GM13977 (cell line): ENCODE results near the gene CLSTN2.

Experiments used
- DNase-seq: peaks from one replicate; pipeline ENCODE4 v3.0.0; 2012; ENCODE audit warnings: low spot score
- in situ Hi-C: fragments of 300-500 bp; cut with MboI; formaldehyde crosslinking; loops from one replicate; pipeline ENCODE4 v1.12.0; 2022; ENCODE audit warnings: low sequenced_read_pairs, low pct_unique_long_range_greater_than_20kb, mixed read lengths, inconsistent platforms; ENCODE audit not compliant: unreplicated experiment
- TF ChIP-seq, protein P1 (sequence below): IDR thresholded peaks from 2 replicates; pipeline ENCODE4 v1.5.1; 2012; ENCODE audit warnings: mild to moderate bottlenecking, control low read depth; ENCODE audit not compliant: insufficient read depth; ENCODE audit errors: extremely low read depth, missing control alignments

Gene CLSTN2

DNA sequence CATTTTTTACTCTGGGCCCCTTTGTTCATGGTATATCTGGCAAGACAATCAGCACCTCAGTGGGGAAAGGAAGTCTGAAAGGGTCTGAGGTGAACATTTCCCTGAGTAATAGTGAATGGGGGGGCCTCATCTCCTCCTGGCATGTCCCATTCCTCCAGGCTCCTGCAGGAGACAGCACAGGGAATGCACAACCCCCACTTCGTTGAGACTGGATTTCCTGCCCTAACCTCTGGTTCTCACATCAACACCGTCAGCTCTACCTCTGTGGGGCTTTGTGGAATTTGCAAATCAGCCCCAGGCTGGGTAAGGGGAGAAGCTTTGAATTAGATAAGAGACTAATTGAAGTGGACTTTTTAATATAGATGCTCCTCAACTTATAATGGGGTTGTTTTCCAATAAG lies 574.5 kb downstream of the CLSTN2 start:
- TF ChIP-seq, protein P1, sequence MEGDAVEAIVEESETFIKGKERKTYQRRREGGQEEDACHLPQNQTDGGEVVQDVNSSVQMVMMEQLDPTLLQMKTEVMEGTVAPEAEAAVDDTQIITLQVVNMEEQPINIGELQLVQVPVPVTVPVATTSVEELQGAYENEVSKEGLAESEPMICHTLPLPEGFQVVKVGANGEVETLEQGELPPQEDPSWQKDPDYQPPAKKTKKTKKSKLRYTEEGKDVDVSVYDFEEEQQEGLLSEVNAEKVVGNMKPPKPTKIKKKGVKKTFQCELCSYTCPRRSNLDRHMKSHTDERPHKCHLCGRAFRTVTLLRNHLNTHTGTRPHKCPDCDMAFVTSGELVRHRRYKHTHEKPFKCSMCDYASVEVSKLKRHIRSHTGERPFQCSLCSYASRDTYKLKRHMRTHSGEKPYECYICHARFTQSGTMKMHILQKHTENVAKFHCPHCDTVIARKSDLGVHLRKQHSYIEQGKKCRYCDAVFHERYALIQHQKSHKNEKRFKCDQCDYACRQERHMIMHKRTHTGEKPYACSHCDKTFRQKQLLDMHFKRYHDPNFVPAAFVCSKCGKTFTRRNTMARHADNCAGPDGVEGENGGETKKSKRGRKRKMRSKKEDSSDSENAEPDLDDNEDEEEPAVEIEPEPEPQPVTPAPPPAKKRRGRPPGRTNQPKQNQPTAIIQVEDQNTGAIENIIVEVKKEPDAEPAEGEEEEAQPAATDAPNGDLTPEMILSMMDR = no peak
- in situ Hi-C loops = no loop called here
- no peak for DNase-seq

DNA sequence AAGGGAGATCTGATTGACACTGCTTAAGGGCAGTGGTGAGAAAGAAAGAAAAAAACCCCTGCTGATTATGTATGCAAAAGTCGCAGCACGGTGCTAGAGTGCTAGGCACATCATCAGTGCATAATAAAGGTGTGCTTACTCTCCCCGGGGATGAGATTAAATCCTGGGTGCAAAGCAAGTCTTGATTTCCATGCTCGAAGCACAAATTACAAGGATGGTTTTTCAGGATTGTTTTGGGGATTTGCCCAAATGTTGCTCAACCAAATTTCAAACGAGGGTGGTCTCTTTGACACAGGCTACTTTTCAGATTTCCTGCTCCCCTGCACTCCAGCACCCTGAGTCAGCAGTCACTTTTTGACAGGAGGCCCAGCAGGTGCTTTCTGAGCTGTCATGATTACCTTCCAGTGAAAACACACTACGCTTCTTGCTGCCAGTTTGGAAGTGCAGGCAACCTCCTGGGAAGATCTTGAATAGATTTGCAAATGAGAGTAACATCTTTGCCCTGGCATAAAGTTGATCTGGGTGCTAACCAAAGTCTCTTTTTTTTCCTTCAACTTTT lies 575.4 kb downstream of the CLSTN2 start:
- in situ Hi-C loops = no loop called here
- TF ChIP-seq, protein P1 = no peak

DNA sequence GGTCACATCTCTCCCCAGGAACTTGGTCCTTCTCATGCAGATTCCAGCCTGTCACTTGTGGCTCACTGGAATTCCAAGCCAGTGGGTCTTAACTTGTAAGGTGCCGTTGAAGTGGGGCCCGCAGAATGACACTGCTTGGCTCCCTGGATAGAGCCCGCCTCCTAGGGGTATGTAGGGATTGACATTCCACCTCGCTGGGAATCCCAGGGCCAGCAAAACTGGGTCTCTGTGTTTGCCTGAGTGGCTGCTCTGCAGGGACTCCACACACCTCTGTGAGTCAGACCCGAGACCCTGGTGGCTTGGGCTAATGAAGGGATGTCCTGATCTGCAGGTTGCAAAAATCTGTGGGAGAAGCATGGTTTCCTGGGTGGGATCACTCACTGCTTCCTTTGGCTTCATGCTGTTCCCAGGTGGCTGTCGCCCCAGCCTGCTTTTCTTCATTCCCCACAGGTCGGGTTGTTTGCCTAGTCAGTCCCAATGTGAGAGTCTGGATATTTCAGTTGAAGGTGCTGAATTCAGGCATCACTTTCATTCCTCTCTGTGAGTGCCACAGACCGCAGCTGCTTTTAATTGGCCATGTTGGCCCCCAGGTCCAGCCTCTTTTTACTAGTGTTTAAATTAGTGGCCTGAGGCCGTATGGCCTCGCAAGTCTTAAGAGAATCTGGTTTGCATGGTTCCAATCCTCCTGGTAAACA lies 586.9 kb downstream of the CLSTN2 start:
- TF ChIP-seq, protein P1 = no peak
- in situ Hi-C loops = no loop called here
- no peak for DNase-seq

More for the DNA sequence above, 575.4 kb downstream of the CLSTN2 start:
- no peak for DNase-seq

DNA sequence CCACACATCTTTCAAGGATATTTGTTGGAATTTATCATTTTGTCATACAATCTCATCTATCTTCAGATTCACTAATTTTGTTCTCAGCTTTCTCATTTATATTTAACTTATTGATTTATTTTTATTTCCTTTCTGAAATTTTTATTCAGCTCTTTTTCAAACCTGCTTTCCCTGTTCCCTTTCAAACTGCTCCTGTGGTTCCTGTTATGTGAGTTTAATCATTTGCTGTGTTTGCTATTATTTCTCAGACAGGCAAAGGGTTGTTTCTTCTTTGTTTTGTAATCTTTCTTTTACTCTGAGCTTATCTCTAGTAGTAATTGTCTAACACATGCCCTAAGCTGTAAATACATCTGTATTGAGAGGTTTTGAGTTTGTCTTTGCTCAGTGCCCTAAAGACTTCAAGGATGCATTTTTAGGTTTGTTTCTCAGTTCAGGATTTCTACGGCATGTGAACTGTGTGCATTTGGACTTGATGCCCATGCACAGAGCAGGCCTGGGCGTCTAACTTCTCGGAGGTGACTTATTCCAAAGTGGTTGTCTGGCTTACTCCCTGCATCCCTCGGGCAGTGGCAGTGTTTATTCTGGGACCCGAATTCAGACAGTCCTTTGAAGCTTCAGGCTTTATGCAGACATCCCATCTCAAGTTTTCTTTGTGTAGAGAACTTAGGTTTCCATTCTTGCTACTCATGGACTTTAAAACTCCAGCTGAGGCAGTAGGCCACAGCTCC lies 587.8 kb downstream of the CLSTN2 start:
- no peak for DNase-seq
- TF ChIP-seq, protein P1 = no peak

GRCh38 chr3:140523600-140523999 lies 588.6 kb downstream of the CLSTN2 start:
- TF ChIP-seq, protein P1 = no peak
- in situ Hi-C loops = no loop called here
- no peak for DNase-seq

More for the DNA sequence above, 587.8 kb downstream of the CLSTN2 start:
- in situ Hi-C loops = no loop called here

DNA sequence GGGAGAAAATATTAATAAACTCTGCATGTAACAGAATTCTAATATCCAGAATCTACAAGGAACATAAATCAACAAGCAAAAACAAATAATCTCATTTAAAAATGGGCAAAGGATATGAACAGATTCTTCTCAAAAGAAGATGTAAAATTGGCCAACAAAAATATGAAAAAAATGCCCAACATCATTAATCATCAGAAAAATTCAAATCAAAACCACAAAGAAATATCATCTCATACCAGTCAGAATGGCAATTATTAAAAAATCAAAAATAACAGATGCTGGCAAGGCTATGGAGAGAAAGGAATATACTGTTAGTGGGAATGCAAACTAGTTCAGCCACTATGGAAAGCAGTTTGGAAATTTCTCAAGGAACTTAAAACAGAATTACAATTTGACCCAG lies 592.2 kb downstream of the CLSTN2 start:
- in situ Hi-C loops = no loop called here
- TF ChIP-seq, protein P1 = no peak
- DNase-seq = no peak
